Measurements from ENCODE around the gene TRPV4. TPM values are rescaled to one million over a fixed set of nuclear protein-coding genes. Genes with fewer than 3 reads are reported as not detected.

The TRPV4 gene
- polyA plus RNA-seq, 1 of the 3 experiments (the other 2 are of a cell fraction), result 5.2 TPM

DNA sequence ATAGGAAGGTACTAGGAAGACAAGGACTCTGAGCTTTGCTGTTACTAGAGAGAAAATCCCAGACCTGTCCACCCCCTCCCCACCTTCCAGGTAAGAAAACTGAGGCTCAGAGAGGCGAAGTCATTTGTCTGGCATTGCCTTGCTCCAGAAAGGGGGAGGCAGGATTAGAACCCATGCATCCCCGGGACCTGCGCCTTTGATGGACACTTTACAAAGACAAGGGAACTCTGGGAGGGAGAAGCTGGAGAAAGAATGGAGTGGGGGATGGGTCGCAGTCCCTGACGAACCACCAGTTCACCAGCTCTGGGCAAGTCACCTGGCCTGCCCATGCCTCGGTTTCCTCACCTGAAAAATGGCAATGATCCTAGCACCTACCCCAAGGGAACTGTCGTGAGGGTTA lies 10.8 kb downstream of the TRPV4 start:
- no peaks in the 10 kb centered on the region for H3K36me3 ChIP-seq (replicated peaks in 1 of 2; ENCODE audit: control insufficient read depth in 1 of 2, insufficient read depth in 2 of 2, low read length in 1 of 2)
- 87% methylated on average over 6 of the region's 7 CpGs for WGBS (ENCODE audit: low lambda C conversion rate)
- POLR2A ChIA-PET, result no interaction called here
- no peak overlapping the region for H3K4me2 ChIP-seq
- H2AFZ ChIP-seq (ENCODE audit: low read depth), result no peak overlapping the region
- H3K4me1 ChIP-seq (ENCODE audit: control insufficient read depth in 1 of 2, insufficient read depth in 2 of 2, low read depth in 1 of 2, low read length in 1 of 2), result peaks cover 0 to 2% of the 10 kb centered on the region in 2 experiments; a peak in 1 of 4 replicates
- no peaks in the 10 kb centered on the region for H3F3A ChIP-seq (replicated peaks; ENCODE audit: insufficient read depth)
- no peak overlapping the region for H3K9ac ChIP-seq
- no peak overlapping the region for H3K4me3 ChIP-seq (ENCODE audit: low read depth in 2 of 2, low read length in 1 of 2)
- no peaks in the 10 kb centered on the region for H3K9me3 ChIP-seq
- H4K20me1 ChIP-seq (ENCODE audit: insufficient read depth), result no peaks in the 10 kb centered on the region
- no peaks in the 10 kb centered on the region for H3K27me3 ChIP-seq (ENCODE audit: insufficient read depth)
- DNase-seq, result no peak
- no peaks in the 10 kb centered on the region for H3K9me2 ChIP-seq
- CTCF ChIA-PET, result interaction anchor here (0.5 to 1.3 kb wide), 3 partner anchors 23 to 525 kb away, joined by 3 read pairs; no protein-coding TSS in a partner anchor
- TF ChIP-seq RAD21 (IDR thresholded peaks at IDR 0.05; ENCODE audit: low read length) (no peak), FOXM1 (IDR thresholded peaks at IDR 0.05; ENCODE audit: low read depth) (no peak), POLR2AphosphoS5 (IDR thresholded peaks at IDR 0.05; ENCODE audit: low read depth, low read length) (no peak), RCOR1 (IDR thresholded peaks at IDR 0.05; ENCODE audit: low read length) (no peak), ELF1 (IDR thresholded peaks at IDR 0.05) (no peak), FOSL2 (IDR thresholded peaks at IDR 0.05; ENCODE audit: borderline replicate concordance, low read depth) (no peak), RFX5 (IDR thresholded peaks at IDR 0.05; ENCODE audit: low read length) (no peak), TAF1 (IDR thresholded peaks at IDR 0.05; ENCODE audit: borderline replicate concordance, low read depth, low read length) (no peak), MXI1 (IDR thresholded peaks at IDR 0.05; ENCODE audit: low read depth, low read length) (no peak), NRF1 (IDR thresholded peaks at IDR 0.05; ENCODE audit: low read depth, low read length) (no peak), CHD2 (IDR thresholded peaks at IDR 0.05; ENCODE audit: low read length, partially characterized antibody) (no peak)
- TF ChIP-seq, protein P1, sequence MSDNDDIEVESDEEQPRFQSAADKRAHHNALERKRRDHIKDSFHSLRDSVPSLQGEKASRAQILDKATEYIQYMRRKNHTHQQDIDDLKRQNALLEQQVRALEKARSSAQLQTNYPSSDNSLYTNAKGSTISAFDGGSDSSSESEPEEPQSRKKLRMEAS (IDR thresholded peaks at IDR 0.05; ENCODE audit: low read depth), result no peak
- TF ChIP-seq, protein P2, sequence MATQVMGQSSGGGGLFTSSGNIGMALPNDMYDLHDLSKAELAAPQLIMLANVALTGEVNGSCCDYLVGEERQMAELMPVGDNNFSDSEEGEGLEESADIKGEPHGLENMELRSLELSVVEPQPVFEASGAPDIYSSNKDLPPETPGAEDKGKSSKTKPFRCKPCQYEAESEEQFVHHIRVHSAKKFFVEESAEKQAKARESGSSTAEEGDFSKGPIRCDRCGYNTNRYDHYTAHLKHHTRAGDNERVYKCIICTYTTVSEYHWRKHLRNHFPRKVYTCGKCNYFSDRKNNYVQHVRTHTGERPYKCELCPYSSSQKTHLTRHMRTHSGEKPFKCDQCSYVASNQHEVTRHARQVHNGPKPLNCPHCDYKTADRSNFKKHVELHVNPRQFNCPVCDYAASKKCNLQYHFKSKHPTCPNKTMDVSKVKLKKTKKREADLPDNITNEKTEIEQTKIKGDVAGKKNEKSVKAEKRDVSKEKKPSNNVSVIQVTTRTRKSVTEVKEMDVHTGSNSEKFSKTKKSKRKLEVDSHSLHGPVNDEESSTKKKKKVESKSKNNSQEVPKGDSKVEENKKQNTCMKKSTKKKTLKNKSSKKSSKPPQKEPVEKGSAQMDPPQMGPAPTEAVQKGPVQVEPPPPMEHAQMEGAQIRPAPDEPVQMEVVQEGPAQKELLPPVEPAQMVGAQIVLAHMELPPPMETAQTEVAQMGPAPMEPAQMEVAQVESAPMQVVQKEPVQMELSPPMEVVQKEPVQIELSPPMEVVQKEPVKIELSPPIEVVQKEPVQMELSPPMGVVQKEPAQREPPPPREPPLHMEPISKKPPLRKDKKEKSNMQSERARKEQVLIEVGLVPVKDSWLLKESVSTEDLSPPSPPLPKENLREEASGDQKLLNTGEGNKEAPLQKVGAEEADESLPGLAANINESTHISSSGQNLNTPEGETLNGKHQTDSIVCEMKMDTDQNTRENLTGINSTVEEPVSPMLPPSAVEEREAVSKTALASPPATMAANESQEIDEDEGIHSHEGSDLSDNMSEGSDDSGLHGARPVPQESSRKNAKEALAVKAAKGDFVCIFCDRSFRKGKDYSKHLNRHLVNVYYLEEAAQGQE (IDR thresholded peaks at IDR 0.05; ENCODE audit: low read depth, low read length), result no peak
- no peaks in the 10 kb centered on the region for H3K79me2 ChIP-seq (ENCODE audit: insufficient read depth)
- H3K27ac ChIP-seq (ENCODE audit: low read depth in 2 of 2, low read length in 1 of 2), result no peak overlapping the region

DNA sequence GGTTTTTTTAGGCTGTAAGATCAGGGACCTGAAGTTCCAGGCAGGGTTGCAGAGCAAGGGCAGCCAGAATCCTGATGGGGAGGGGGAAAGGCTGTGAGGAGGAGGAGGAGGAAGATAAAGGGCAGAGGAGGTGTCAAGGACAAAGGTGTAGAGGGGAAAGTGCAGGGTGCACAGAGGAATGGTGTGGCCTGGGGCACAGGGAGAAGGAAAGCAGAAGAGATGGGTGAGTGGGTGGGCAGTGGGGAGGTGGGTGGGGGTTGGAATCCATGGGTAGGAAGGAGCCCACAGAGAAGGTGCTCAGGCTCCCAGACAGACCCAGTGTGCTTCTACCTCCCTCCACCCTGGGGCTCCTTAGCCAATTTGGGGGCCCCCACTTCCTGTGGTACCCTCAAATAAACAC lies 11.2 kb downstream of the TRPV4 start:
- no peak overlapping the region for H3K4me2 ChIP-seq
- peaks cover 0 to 2% of the 10 kb centered on the region in 2 experiments; a peak in 1 of 4 replicates for H3K4me1 ChIP-seq (ENCODE audit: control insufficient read depth in 1 of 2, insufficient read depth in 2 of 2, low read depth in 1 of 2, low read length in 1 of 2)
- no peaks in the 10 kb centered on the region for H4K20me1 ChIP-seq (ENCODE audit: insufficient read depth)
- no peak overlapping the region for H3K27ac ChIP-seq (ENCODE audit: low read depth in 2 of 2, low read length in 1 of 2)
- H3K79me2 ChIP-seq (ENCODE audit: insufficient read depth), result no peaks in the 10 kb centered on the region
- no peaks in the 10 kb centered on the region for H3K9me3 ChIP-seq
- CTCF ChIA-PET, result interaction anchor here (0.5 to 1.3 kb wide), 2 partner anchors 24 to 525 kb away, joined by 3 read pairs; no protein-coding TSS in a partner anchor
- DNase-seq, result no peak
- H3K36me3 ChIP-seq (replicated peaks in 1 of 2; ENCODE audit: control insufficient read depth in 1 of 2, insufficient read depth in 2 of 2, low read length in 1 of 2), result no peaks in the 10 kb centered on the region
- H3K4me3 ChIP-seq (ENCODE audit: low read depth in 2 of 2, low read length in 1 of 2), result no peak overlapping the region
- no peak overlapping the region for H3K9ac ChIP-seq
- H2AFZ ChIP-seq (ENCODE audit: low read depth), result no peak overlapping the region
- H3F3A ChIP-seq (replicated peaks; ENCODE audit: insufficient read depth), result no peaks in the 10 kb centered on the region
- H3K27me3 ChIP-seq (ENCODE audit: insufficient read depth), result no peaks in the 10 kb centered on the region
- no peaks in the 10 kb centered on the region for H3K9me2 ChIP-seq
- POLR2A ChIA-PET, result no interaction called here
- TF ChIP-seq, protein P3, sequence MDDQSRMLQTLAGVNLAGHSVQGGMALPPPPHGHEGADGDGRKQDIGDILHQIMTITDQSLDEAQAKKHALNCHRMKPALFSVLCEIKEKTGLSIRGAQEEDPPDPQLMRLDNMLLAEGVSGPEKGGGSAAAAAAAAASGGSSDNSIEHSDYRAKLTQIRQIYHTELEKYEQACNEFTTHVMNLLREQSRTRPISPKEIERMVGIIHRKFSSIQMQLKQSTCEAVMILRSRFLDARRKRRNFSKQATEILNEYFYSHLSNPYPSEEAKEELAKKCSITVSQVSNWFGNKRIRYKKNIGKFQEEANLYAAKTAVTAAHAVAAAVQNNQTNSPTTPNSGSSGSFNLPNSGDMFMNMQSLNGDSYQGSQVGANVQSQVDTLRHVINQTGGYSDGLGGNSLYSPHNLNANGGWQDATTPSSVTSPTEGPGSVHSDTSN (IDR thresholded peaks at IDR 0.05), result no peak
- TF ChIP-seq, protein P1 (IDR thresholded peaks at IDR 0.05; ENCODE audit: low read depth), result no peak
- TF ChIP-seq, protein P4, sequence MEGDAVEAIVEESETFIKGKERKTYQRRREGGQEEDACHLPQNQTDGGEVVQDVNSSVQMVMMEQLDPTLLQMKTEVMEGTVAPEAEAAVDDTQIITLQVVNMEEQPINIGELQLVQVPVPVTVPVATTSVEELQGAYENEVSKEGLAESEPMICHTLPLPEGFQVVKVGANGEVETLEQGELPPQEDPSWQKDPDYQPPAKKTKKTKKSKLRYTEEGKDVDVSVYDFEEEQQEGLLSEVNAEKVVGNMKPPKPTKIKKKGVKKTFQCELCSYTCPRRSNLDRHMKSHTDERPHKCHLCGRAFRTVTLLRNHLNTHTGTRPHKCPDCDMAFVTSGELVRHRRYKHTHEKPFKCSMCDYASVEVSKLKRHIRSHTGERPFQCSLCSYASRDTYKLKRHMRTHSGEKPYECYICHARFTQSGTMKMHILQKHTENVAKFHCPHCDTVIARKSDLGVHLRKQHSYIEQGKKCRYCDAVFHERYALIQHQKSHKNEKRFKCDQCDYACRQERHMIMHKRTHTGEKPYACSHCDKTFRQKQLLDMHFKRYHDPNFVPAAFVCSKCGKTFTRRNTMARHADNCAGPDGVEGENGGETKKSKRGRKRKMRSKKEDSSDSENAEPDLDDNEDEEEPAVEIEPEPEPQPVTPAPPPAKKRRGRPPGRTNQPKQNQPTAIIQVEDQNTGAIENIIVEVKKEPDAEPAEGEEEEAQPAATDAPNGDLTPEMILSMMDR (IDR thresholded peaks at IDR 0.05), result no peak
- TF ChIP-seq, protein P2 (IDR thresholded peaks at IDR 0.05; ENCODE audit: low read depth, low read length), result no peak
- TF ChIP-seq TEAD4 (IDR thresholded peaks at IDR 0.05; ENCODE audit: borderline replicate concordance, insufficient read depth) (no peak), TAF1 (IDR thresholded peaks at IDR 0.05; ENCODE audit: borderline replicate concordance, low read depth, low read length) (no peak), EZH2phosphoT487 (IDR thresholded peaks at IDR 0.05; ENCODE audit: borderline replicate concordance, low read depth) (no peak)
